Stimulated activated CD8-positive, alpha-beta memory T cell treated with anti-CD3 and anti-CD28 coated beads, Interleukin-4, amount 100 ng/mL, for 1 hour (primary cell): ENCODE results near the gene GMIP.

Experiments used
- DNase-seq, 2 donors: peaks; one replicate each; pipeline ENCODE4 v3.0.0-alpha.2; 2020; ENCODE audit warnings: low read depth in 2 of 2, low spot score in 1 of 2

The GMIP gene

DNA sequence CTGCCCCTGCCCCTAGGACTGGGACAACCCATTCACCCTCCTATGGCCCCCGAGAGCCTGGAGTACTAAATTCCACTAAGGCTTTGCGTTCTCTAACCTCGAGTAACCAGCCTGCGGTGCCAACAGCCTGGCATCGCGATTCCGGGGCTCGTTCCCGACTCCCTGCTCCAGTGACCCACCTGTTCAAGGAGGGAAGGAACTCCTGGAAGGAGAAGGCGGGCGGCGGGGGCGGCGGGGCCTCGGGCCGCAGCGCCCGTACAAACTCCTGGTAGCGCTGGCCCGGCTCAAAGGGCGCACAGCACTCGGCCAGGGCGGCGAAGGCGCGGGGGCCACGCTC lies 6.3 kb downstream of the GMIP start:
- DNase-seq, result no peak

DNA sequence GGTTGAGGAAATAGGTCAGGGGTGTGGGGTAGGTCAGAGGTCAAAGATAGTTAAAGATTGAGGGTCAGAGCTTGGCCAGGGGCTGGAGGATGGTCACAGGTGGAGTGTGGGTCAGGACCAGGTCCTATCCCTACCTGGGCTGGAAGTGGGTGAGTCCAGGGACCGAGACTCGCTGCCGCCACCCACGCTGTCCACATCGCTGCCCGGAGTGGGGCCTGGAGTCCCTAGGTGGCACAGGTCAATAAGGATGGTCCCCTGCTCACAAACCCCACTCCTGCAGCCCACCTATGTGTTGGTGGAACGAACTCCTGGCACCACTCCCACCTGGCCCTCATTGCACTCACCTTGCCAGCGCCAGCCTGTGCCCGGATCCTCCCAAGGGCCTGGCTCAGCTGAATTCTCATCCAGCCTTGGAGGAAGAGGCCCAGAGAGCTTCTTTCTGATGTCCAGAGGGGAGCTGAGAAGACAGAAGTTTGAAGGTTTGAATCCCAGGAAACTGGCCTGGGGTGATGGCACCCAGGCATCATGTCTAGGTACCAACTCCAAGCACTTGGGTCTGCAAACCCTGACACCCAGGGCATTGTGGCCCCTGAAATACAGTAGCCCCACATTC lies 6.8 kb downstream of the GMIP start:
- DNase-seq, result no peak

DNA sequence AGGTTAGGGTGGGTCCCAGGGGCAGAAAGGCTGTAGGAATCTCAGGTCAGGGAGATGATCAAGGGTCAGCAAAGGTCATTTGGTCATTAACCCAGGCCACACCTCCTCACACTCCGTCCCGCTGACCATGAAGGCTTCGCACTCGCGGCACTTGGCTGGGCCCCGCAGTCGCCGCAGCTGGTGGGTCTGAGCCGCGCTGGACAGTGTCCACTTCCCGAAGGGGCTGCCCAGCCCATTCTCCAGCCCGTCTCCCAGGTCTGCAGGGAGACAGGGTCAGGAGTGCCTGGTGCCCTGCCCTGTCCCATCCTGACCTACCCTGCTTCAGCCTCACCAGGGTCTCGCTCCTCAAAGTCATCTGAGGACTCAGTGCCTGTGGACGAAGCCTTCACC lies 8.1 kb downstream of the GMIP start:
- DNase-seq, result no peak

DNA sequence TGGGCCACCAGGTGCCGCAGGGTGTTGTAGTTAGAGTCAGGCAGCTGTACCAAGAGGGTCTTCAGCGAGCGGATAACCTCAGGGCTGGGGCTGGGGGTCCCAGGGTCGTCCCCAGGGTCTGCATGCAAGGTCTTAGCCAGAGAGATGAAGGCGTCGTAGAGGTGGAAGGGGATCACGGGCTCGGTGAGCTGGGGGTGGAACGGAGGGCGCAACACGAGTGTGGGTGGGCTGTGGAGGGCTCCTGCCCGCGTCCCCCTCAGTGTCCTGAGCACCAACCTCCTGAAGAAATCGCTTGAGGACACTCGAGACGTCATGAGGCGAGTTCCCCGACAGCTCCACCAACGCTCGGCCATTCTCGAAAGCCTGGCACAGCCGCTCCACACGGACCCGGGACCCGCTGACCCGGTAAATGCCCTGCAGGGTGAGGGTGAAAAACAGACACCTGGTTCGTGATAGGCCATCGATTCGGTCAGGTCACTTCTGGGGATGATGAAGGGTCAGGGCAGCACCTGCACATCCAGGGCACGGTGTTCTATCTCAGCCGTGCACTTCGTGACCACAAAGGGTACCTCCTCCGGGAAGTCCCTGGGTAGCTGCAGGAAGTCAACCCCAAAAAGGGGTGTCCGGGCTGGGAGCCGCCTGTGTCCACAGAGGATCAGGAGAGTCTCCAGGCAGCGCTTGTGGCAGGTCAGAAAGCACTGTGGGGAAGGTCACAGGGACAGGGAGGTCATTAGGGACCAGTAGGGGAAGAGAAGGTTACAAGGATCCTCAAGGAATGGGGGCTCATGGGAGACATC lies 8.7 kb downstream of the GMIP start:
- no peak for DNase-seq

DNA sequence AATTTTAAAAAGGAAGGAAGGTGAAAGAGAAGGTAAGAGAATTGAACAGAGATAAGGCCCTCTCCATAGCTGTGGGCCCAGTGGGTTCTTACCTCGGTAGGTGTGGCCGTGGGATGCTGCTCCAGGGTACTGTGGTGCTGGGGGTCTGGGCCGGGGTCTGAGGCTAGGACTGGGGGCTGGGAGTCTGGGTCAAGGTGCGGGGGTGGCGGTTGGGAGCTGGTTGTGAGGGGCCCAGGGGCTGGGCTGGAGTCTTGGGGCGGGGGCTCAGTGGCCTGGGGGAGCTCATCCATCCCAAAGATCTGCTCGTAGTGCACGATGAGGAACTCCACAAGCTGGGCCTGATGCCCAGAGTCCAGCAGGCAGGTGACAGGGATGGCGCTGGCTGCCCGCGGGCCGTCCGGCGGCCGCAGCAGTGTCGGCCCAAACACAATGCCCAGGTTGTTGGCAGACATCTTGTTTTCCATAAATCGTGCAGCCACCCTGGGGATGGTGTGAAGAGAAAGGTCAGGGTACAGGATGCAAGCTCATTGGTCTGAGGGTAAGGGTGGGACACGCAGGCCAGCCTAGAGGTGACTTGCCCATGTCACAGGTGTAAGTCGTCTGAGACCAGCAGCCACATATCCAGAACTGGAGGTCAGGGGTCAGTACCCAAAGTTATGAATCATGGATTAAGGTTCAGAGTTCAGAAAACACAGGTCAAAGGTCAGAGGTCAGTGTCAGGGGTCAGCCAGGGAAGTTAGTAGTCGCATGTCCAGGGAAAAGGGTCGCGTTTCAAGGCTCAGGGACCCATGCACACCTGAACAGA lies 9.5 kb downstream of the GMIP start:
- no peak for DNase-seq

DNA sequence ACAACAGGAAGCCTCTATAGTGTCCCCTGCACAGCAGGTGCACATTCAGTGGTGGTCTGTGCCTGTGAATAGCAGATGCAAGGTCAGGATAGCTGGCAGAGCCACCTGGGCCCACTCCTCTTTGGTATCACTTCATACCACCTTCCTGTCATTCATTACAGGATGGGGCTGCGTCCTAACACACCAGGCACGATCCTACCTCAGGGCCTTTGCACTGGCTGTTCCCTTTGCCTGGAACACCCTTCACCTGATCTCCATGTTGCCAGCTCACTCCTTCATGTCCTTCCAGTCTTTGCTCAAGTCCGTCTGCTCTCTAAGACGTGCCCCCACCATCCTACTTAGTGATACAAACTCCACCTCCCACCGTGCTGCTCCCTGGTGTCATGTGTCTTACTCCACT lies 10.8 kb downstream of the GMIP start:
- DNase-seq, result no peak

DNA sequence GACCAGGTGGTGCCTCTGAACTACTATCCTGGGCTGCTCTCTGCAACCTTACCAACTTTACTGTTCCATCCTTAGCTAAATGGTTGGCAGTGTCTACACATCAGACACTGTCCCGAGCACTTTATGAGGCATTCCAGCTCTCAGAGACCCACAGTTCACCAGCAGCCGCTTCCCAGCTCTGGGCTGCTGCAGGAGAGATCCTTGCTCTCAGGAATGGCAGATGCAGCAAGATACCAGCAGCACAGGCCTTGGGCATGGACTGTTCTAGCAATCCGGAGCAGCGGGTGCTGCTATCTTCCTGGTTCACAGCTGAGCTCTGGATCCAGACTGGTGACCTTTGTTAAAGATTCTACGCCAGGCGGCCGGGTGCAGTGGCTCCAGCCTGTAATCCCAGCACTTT lies 12.1 kb downstream of the GMIP start:
- DNase-seq, result no peak

DNA sequence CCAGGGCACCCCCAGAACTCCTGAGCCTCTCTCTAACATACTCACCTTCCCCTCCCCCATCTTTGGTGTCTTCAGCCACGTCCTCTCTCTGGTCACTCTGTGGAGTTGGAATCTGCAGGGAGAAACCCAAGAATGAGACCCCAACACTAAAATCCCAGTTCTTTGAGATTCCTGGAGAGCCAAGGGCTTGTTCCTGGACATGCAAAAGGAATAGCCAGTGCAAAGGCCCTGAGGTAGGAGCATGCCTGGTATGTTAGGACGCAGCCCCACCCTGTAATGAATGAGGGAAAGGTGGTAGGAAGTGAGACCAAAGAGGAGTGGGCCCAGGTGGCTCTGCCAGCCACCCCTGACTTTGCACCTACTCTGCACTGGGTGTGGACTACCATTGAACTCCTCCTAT lies 13.0 kb downstream of the GMIP start:
- no peak for DNase-seq

DNA sequence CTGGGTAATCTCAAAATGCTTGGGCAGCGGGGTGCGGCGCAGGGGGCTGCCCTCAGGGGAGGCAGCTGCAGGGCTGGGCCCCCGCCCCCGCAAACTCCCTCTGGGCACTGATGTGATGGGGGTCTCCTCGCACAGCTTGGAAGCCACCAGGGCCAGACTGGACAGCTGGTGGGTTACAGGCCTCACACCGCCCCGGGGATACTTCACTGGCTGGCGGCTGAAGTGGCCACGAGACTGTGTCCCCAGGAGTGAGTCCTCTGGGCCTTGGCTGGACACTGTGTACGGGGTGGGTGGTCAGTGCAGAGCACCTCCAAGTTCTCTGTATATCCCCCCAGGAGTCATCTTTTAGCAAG lies 13.4 kb downstream of the GMIP start:
- DNase-seq, result no peak

DNA sequence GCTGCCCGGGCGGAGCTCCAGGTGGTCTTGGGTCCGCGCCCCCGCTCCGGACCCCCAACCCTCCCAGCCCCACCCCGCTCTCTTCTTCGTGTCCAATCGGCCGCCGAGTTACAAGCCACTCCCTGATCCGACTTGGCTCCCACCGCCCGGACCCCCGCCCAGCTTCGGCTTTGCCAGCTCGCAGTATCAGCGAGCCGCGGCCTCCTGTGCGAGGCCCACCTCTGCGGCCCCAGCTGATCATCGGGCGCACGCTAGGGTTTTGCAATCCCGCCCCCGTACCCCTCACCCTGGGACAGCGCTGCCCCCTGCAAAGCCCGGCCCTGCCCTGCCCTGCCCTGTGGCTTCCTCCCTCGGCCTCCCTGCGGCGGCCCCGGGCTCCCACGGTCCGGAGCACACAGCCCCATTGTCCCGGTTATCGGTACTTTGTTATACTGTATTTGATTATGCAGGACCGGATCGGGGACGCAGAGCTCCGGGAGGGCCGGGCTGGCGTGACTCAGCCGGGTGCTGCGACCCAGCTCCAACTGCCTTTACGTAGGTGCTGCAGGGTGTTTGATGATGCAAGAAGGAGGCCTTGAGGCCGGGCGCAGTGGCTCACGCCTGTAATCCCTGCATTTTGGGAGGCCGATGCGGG lies 14.8 kb downstream of the GMIP start:
- DNase-seq, result peak in 1 of 2 donors; percentile 6

DNA sequence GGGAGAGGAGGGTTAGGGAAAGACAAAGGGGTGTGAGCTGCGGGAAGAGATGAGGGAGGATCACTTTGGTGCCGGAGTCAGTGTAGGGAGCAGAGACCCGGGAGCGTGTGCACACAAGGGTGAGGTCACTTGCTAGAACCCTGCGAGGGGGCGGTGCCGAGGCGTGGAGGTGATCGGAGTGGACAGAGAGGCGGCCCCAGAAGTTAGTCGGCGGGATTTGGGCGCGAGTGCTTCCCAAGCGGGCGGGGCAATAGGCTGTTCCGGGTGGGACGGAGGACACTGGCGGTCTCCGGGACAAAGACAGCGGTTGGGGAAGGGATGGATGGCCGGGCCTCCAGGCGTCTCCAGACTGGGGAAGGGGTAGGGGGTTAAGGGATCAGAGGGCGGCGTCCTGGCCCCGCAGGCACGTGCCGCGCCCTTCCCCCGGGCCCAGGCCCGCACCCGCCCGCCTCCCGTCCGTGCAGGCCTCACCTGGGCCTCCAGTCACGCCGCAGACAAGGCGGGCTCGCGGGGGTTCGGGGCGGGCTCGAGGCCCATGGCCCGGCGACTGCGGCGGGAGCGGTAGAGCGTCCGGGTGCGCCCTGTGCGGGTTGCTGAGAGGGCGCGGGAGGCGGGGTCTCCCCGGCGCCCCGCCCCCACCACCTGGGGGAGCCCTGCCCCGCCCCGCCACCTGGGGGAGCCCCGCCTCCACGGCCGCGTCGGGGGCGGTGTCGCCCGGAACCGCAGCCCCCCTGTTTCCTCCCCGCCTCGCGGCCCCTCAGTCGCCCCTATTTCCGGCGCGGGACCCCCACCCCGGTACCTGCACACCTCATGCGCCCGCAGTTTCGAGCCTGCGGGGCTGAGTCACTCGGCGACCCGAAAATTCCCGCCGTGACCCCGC lies 15.6 kb downstream of the GMIP start, which contains the start of gene LPAR2:
TSS of gene LPAR2 (minus strand) at position 600 of the 880 bp plus-strand sequence. CDS start 945 bp downstream, outside the sequence.
- DNase-seq, result peak; percentile 49 to 58

DNA sequence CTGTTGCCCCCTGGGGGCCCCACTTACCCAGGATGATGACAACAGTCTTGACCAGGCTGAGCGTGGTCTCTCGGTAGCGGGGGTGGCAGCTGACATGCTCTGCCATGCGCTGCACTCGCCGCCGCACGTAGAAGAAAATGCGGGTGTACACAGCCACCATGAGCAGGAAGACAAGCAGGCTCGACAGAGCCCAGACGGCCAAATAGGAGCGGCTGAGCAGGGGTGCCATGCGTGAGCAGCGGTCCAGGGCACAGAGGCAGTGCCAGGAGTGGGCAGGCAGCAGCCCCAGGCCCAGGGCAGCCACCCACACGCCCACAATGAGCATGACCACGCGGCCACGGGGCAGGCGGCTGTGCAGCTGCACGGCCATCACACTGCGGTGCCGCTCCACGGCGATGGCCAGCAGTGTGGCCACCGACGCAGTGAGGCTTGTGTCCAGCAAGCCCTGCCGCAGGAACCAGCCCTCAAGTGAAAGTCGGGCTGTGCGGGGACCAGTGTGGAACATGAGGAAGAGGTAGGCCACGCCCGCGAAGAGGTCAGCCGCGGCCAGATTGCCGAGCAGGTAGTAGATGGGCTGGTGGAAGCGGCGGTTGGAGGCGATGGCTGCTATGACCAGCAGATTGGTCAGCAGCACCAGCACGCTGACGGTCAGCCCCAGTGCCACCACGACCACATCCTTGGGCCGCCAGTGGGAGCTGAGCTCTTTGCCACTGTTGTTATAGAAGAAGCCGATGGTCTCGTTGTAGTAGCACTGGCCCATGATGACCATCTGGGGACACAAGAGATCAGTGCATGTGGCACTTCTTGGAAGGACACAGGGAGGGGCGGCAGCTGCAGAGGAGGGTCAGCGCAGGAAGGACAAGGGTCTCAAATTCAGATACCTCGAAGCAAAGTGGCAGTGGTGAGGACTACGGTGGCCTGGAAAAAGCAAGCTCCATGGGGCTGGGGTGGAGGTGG lies 16.7 kb downstream of the GMIP start:
- DNase-seq, result no peak

DNA sequence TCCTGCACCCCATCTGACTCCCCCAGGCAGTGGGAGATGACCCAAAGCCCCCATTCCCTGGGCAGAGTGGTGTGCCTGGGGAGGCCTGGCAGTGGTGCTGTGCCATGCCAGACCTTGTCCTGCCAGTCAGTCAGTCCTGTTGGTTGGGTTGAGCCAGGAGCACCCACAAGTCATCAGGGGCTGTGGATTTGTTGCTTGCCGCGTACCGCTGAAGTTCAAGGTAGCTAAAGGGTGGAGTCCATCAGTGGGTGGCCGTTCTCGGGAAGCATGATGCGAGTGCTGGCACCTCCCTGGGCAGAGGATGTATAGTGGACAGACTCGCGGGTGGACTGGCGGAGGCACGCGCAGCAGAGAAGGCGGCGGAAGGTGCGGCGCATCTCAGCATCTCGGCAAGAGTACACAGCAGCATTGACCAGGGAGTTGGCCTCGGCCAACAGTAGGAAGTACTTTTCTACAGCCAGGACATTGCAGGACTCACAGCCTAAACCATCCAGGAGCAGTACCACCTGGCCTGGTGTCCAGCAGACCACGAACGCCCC lies 19.4 kb downstream of the GMIP start:
- DNase-seq, result no peak

DNA sequence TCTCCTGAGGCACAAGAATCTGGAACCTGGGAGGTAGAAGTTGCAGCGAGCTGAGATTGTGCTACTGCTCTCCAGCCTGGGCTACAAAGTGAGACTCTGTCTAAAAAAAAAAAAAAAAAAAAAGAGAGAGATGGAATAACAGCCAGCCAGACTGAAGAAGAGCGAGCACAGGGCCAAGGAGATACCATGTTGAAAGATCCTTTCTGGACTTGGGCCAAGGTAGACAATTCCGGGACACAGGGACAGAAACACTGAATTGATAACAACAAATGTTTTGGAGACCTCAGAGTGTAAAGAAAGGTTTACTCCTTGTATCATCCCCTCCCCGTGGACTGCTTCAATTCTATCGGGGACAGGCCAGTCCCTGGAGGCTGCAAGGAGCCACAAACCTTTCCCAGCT lies 20.1 kb downstream of the GMIP start:
- DNase-seq, result no peak

DNA sequence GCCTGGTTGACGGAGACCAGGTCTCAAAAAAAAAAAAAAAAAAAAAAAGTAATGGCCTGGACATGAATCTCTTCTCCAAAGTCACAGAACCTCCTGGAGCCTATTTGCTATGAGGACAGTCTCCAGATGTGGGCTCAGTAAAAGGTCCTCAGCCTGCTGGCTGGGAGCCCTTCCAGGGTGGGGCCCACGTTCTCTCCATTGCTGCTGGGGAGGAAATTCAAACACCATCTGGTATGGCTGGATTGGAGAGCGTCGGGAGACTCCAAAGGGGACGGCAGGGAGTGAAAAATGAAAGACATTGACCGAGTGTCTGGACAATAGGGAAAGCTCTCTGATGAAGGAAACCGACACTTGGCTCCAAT lies 23.6 kb downstream of the GMIP start:
- DNase-seq, result no peak

DNA sequence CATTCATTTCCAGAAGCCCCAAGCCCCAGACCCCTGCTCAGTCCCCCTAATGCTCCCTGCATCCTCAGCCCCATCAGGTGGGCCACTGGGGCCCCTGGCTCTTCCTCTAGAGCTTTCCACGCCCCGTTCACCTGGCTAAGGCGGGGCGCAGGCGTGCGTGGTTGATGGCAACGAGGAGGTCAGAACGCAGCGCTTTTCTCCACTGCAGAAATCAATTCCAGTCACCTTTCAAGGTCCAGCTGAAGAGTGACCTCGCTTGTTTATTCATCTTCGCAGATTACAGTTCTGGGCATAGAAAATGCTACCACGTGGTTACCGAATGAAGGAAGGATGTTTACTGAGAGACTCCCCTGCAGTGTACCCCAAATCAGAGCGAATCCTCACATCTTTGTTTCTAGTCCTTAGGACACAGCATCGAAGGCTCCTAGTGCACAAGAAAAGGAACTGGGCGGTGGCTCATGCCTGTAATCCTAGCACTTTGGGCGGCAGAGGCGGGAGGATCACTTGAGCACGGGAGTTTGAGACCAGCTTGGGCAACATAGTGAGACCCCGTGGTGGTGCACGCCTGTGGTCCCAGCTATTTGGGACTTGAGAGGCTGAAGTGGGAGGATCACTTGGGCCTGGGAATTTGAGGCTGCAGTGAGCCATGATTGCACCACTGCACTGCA lies 24.1 kb downstream of the GMIP start:
- DNase-seq, result no peak

DNA sequence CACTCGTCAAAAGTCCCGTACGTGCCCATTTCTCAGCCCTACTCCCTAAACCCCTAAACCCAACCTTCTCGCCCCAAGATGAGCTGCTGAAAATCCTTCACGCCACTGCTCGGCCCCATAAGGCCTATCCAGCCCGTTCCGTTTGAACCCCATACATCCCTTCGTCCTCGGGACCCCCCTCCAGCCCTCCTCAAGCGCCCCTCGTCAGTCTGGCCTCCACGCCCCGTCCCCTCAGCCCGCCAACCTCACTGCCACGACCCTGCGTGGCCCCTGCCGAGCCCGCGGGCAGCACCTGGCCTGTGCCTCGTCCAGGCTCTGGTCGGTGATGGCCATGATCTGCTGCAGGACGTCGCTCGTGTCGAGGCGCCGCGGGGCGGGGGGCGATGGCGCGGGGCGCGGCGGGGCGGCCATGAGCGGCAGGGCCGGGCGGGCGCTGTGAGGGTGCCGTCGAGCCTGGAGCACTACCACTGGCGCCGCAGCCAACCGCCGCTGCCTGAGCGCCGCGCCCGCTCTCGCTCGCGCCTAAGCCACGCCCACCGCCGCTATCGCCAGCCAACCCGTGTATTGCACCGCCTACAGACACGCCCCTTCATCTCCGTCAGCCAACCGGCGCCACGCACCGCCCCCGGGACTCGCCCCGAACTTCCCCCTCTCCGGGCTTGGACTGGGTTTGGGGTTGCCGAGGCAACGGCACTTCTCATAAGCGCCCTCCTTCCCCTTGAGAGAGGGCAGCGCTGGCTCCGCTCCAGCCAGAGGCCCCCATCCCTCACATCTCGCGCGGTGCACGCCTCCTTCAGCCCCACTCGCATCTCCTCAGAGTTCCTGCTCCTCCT lies 25.0 kb downstream of the GMIP start, which contains the start of gene PBX4:
TSS of gene PBX4 (minus strand) at position 469 of the 833 bp plus-strand sequence. CDS start at position 411, 58 bp downstream.
- peak; percentile 98 for DNase-seq

DNA sequence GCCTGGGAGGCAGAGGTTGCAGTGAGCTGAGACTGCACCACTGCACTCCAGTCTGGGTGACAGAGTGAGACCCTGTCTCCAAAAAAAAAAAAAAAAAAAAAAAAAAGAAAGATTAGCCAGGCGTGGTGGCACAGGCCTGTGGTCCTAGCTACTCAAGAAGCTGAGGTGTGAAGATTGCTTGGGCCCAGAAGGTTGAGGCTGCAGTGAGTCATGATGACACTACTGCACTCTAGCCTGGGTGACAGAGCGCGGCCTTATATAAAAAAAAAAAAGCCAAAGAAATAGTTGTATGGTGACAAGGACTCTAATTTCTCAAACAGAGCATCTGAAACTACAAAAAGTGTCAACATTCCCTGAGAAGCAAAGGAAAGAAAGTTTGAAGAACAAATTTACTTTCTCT lies 28.4 kb downstream of the GMIP start:
- no peak for DNase-seq
